ENCODE measurements around the gene MPP1.

Gene MPP1

DNA sequence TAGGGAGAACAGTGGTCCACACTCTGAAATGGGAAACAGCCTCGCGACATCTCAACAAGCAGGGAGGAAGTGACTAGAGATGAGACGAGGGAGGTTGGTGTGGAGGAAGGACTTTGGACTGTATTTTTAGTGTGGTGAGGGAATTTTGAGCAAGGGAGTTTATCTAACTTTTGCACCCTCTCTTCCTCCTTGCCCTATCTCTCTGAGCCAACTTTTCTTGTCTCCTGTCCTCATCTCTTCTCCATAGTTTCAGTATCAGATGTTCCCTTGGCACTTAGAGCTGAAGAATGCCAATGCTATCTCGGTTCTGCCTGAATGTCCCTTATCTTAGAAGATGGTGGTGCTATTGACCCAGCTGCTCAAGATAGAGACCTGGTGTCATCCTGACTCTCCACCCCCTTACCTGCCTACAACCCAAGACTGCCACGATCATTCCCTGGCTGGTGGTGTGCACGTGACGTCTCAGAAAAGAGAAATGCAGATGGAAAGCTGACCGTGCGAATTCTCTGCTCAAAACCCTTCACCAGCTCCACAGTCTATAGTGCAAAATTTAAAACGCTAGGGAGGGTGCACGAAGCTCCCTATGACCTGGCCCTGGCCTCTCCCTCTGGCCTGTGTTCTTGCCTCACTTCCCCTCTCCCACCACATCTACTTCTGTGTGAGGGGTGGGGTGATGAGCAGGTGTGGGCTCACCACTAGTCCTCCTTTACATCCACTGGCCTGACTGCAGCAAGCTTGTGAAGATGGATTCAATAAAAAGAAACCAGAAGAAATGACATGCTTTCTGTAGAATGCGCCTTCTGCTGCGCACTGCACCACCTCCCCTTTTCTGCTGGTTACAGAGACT, 20.9 kb downstream of the MPP1 start:
- Histone ChIP-seq H3K36me3 (ENCODE audit: low read depth) (no peaks in the 10 kb centered on the region), H3K9me3 (ENCODE audit: severe bottlenecking) (no peaks in the 10 kb centered on the region), H3K27me3 (ENCODE audit: insufficient read depth, poor library complexity, severe bottlenecking) (no peaks in the 10 kb centered on the region), H3K27ac (ENCODE audit: poor library complexity, severe bottlenecking) (no peak overlapping the region), H3K4me1 (ENCODE audit: insufficient read depth, poor library complexity, severe bottlenecking) (no peaks in the 10 kb centered on the region), H3K4me3 (ENCODE audit: severe bottlenecking) (no peak overlapping the region)
- TF ChIP-seq, protein P1, sequence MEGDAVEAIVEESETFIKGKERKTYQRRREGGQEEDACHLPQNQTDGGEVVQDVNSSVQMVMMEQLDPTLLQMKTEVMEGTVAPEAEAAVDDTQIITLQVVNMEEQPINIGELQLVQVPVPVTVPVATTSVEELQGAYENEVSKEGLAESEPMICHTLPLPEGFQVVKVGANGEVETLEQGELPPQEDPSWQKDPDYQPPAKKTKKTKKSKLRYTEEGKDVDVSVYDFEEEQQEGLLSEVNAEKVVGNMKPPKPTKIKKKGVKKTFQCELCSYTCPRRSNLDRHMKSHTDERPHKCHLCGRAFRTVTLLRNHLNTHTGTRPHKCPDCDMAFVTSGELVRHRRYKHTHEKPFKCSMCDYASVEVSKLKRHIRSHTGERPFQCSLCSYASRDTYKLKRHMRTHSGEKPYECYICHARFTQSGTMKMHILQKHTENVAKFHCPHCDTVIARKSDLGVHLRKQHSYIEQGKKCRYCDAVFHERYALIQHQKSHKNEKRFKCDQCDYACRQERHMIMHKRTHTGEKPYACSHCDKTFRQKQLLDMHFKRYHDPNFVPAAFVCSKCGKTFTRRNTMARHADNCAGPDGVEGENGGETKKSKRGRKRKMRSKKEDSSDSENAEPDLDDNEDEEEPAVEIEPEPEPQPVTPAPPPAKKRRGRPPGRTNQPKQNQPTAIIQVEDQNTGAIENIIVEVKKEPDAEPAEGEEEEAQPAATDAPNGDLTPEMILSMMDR (IDR thresholded peaks at IDR 0.05; ENCODE audit: poor library complexity, severe bottlenecking), result no peak
- ATAC-seq (ENCODE audit: low read depth), result no peak
- DNase-seq (ENCODE audit: low spot score), result no peak

DNA sequence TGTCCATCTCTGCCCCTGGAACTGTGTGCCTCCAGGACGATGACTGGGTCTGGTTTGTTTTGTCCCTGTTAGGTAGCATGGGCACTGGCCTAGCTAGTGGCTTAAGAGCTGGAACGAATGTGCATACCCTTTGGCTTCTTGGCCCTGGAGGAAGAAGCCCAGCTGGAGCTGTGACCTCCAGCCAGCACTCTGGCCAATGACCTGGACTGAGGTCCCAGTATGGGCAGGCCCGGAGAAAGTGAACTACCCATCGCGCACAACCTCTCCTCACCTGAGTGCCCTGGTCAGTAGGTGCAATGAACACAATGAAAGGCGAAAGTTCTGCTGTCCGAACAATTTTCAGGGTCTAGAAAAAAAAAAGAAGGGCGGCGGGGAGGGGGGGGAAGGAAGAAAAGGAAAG, 24.3 kb downstream of the MPP1 start:
- Histone ChIP-seq H3K4me1 (ENCODE audit: insufficient read depth, poor library complexity, severe bottlenecking) (no peaks in the 10 kb centered on the region), H3K27me3 (ENCODE audit: insufficient read depth, poor library complexity, severe bottlenecking) (no peaks in the 10 kb centered on the region), H3K27ac (ENCODE audit: poor library complexity, severe bottlenecking) (no peak overlapping the region), H3K9me3 (ENCODE audit: severe bottlenecking) (no peaks in the 10 kb centered on the region), H3K4me3 (ENCODE audit: severe bottlenecking) (no peak overlapping the region), H3K36me3 (ENCODE audit: low read depth) (peaks cover 18% of the 10 kb centered on the region)
- TF ChIP-seq, protein P1 (IDR thresholded peaks at IDR 0.05; ENCODE audit: poor library complexity, severe bottlenecking), result no peak
- no peak; the same call in 2 of the 3 replicates for ATAC-seq (ENCODE audit: low read depth)
- DNase-seq (ENCODE audit: low spot score), result no peak

DNA sequence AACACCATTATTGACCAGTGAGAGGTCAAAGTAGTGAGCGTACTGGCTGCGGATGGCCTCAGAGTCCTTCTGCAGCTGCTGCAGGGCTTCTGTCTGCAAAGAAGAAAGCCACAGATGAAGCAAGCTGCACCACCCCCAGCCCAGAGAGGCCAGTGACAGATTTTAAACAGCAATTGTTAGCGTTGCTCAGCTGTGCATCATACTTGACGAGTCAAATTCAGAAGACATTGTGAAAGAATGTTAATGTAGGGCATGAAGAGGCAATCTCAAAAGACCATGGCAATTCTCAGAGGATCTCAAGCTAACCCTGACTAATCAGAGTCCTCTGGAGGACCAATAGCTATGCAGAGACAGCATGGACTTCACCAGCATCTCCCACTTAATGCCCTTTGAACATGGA, 26.0 kb downstream of the MPP1 start:
- Histone ChIP-seq H3K36me3 (ENCODE audit: low read depth) (peaks cover 35% of the 10 kb centered on the region), H3K4me1 (ENCODE audit: insufficient read depth, poor library complexity, severe bottlenecking) (no peaks in the 10 kb centered on the region), H3K27ac (ENCODE audit: poor library complexity, severe bottlenecking) (no peak overlapping the region), H3K9me3 (ENCODE audit: severe bottlenecking) (no peaks in the 10 kb centered on the region), H3K4me3 (ENCODE audit: severe bottlenecking) (no peak overlapping the region), H3K27me3 (ENCODE audit: insufficient read depth, poor library complexity, severe bottlenecking) (no peaks in the 10 kb centered on the region)
- TF ChIP-seq, protein P1 (IDR thresholded peaks at IDR 0.05; ENCODE audit: poor library complexity, severe bottlenecking), result no peak
- ATAC-seq (ENCODE audit: low read depth), result peak; percentile 33; the same call in 1 of the 3 replicates
- DNase-seq (ENCODE audit: low spot score), result no peak

DNA sequence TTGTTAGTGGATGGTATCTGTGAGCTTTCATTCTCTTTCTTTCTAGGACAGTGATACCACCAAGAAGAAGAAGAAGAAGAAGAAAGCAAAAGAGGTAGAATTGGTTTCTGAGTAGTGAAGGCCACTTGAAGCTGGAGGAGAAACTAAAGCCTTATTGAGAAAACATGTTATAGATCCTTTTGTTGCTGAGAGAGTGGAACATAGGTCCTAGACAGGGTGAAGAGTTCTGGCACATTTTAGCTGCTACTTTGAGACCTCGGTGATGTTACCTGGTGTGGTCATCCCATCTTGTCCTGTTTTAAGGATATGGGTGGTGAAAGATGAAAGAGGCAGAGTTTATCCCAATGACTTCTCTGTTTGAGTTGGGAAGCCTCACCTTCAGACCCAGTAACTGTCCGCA, 28.5 kb downstream of the MPP1 start:
- H3K4me1 ChIP-seq (ENCODE audit: insufficient read depth, poor library complexity, severe bottlenecking), result no peaks in the 10 kb centered on the region
- H3K27ac ChIP-seq (ENCODE audit: poor library complexity, severe bottlenecking), result no peak overlapping the region
- H3K27me3 ChIP-seq (ENCODE audit: insufficient read depth, poor library complexity, severe bottlenecking), result no peaks in the 10 kb centered on the region
- ATAC-seq (ENCODE audit: low read depth) (no peak), DNase-seq (ENCODE audit: low spot score) (no peak)
- H3K9me3 ChIP-seq (ENCODE audit: severe bottlenecking), result no peaks in the 10 kb centered on the region
- TF ChIP-seq, protein P1 (IDR thresholded peaks at IDR 0.05; ENCODE audit: poor library complexity, severe bottlenecking), result no peak
- peaks cover 54% of the 10 kb centered on the region for H3K36me3 ChIP-seq (ENCODE audit: low read depth)
- no peak overlapping the region for H3K4me3 ChIP-seq (ENCODE audit: severe bottlenecking)

All from RWPE2 (cell line).